ENCODE data around the gene FLT3LG. TPM values are rescaled to one million over a fixed set of nuclear protein-coding genes. Genes with fewer than 3 reads are reported as not detected.

Gene FLT3LG
- total RNA-seq, 2 donors from 2014 or later: 0.52 to 0.66 TPM

GRCh38 chr19:49491804-49492572 is 18.0 kb downstream of the FLT3LG start:
- peak overlapping the region in 1 of 4 donors; percentile 36 for H3K27ac ChIP-seq
- TF ChIP-seq POLR2A (IDR thresholded peaks at IDR 0.05) (no peak), CTCF (IDR thresholded peaks at IDR 0.05) (no peak)

GRCh38 chr19:49492573-49493405 is 18.8 kb downstream of the FLT3LG start:
- ATAC-seq: no peak
- no peaks in the 10 kb centered on the region for H3K27me3 ChIP-seq
- peaks cover 17 to 33% of the 10 kb centered on the region in 2 donors for H3K36me3 ChIP-seq (replicated peaks in 1 of 2; ENCODE audit: insufficient read depth in 1 of 2, low read depth in 2 of 2)
- no peak overlapping the region for H3K4me3 ChIP-seq
- no peaks in the 10 kb centered on the region for H3K9me3 ChIP-seq
- H3K27ac ChIP-seq: peak overlapping the region in 1 of 4 donors; percentile 36
- TF ChIP-seq POLR2A (IDR thresholded peaks at IDR 0.05) (peak in 1 of 3 donors; percentile 15), CTCF (IDR thresholded peaks at IDR 0.05) (no peak)
- 52 to 57% methylated on average over 12 of the region's 12 CpGs for WGBS, 2 donors
- H3K4me1 ChIP-seq: peaks cover 50% of the 10 kb centered on the region
- intact Hi-C loops (cut with DNase I): no loop called here
- no peak for DNase-seq

More at GRCh38 chr19:49491804-49492572, 18.0 kb downstream of the FLT3LG start:
- DNase-seq: no peak
- Histone ChIP-seq H3K9me3 (no peaks in the 10 kb centered on the region), H3K4me3 (no peak overlapping the region), H3K36me3 (replicated peaks in 1 of 2; ENCODE audit: insufficient read depth in 1 of 2, low read depth in 2 of 2) (peaks cover 17 to 31% of the 10 kb centered on the region in 2 donors), H3K27me3 (no peaks in the 10 kb centered on the region), H3K4me1 (peaks cover 42% of the 10 kb centered on the region)
- no peak for ATAC-seq
- intact Hi-C loops (cut with DNase I): no loop called here
- WGBS, 2 donors: 38 to 82% methylated on average over 3 to 7 of the region's 7 CpGs

- intact Hi-C loops (cut with DNase I): no loop called here
- DNase-seq (no peak), ATAC-seq (no peak)
- Histone ChIP-seq H3K4me1 (peaks cover 46% of the 10 kb centered on the region), H3K27me3 (no peaks in the 10 kb centered on the region), H3K4me3 (peak overlapping the region; percentile 33 to 87), H3K9me3 (no peaks in the 10 kb centered on the region), H3K27ac (peak overlapping the region; percentile 80 to 96 (median 88)), H3K36me3 (replicated peaks in 1 of 2; ENCODE audit: insufficient read depth in 1 of 2, low read depth in 2 of 2) (peaks cover 0 to 21% of the 10 kb centered on the region in 2 donors)
- TF ChIP-seq CTCF (IDR thresholded peaks at IDR 0.05): no peak
- no peak for TF ChIP-seq POLR2A (IDR thresholded peaks at IDR 0.05)
- WGBS, 2 donors: 0% methylated on average over 10 to 11 of the region's 11 CpGs
Observed at GRCh38 chr19:49496574-49497008, 22.6 kb downstream of the FLT3LG start.

- Histone ChIP-seq H3K4me1 (peaks cover 41% of the 10 kb centered on the region), H3K4me3 (peak overlapping the region; percentile 33 to 87), H3K27ac (peak overlapping the region; percentile 80 to 96 (median 88)), H3K9me3 (no peaks in the 10 kb centered on the region), H3K27me3 (no peaks in the 10 kb centered on the region), H3K36me3 (replicated peaks in 1 of 2; ENCODE audit: insufficient read depth in 1 of 2, low read depth in 2 of 2) (peaks cover 0 to 15% of the 10 kb centered on the region in 2 donors)
- TF ChIP-seq CTCF (IDR thresholded peaks at IDR 0.05) (no peak), POLR2A (IDR thresholded peaks at IDR 0.05) (no peak)
- ATAC-seq (no peak), DNase-seq (peak in 3 of 4 donors; percentile 61 to 80 (median 68))
- intact Hi-C loops (cut with DNase I): no loop called here
- 12 to 32% methylated on average over 12 to 22 of the region's 22 CpGs for WGBS, 2 donors
Observed at GRCh38 chr19:49497047-49497788, 23.2 kb downstream of the FLT3LG start.
